Skeletal muscle tissue (tissue), 4 donors: ENCODE measurements around the gene CYTH4. TPM values are rescaled to one million over a fixed set of nuclear protein-coding genes. Genes with fewer than 3 reads are reported as not detected.

Source experiments
- H3K27ac ChIP-seq: one replicate; pipeline ENCODE4 v1.7.0; 2013; ENCODE audit warnings: mild to moderate bottlenecking, low read depth, low read length, inconsistent platforms
- H3K27me3 ChIP-seq, 3 donors: one replicate each; pipeline ENCODE4 v1.7.0; 2013; ENCODE audit warnings: low read length in 3 of 3; ENCODE audit not compliant: control insufficient read depth in 3 of 3, insufficient read depth in 3 of 3
- H3K36me3 ChIP-seq, 3 donors: one replicate each; pipeline ENCODE4 v1.7.0; 2013; ENCODE audit warnings: low read length in 3 of 3; ENCODE audit not compliant: control insufficient read depth in 3 of 3, insufficient read depth in 3 of 3
- H3K4me1 ChIP-seq, 3 donors: one replicate each; pipeline ENCODE4 v1.7.0; 2013; ENCODE audit warnings: low read length in 3 of 3, mild to moderate bottlenecking in 3 of 3; ENCODE audit not compliant: control insufficient read depth in 3 of 3, insufficient read depth in 3 of 3
- H3K4me3 ChIP-seq, 3 donors: one replicate each; pipeline ENCODE4 v1.7.0; 2013; ENCODE audit warnings: low read length in 3 of 3
- H3K9ac ChIP-seq, 3 donors: one replicate each; pipeline ENCODE4 v1.7.0; 2013; ENCODE audit warnings: low read length in 3 of 3, mild to moderate bottlenecking in 3 of 3, moderate library complexity in 2 of 3, low read depth in 1 of 3
- H3K9me3 ChIP-seq, 3 donors: one replicate each; pipeline ENCODE4 v1.7.0; 2013; ENCODE audit warnings: low read length in 3 of 3; ENCODE audit not compliant: control insufficient read depth in 3 of 3
- total RNA-seq: library from RNA; depleted of rRNA; stranded (reverse); fragments of >200 nt; gene quantifications from one replicate; pipeline ENCODE4 v1.2.3, GENCODE V29; 2014
- donor health status: Osteomylitis.

CYTH4 gene
- total RNA-seq, 1 donor from 2014 or later: 12.0 TPM

- H3K36me3 ChIP-seq: peaks cover 0 to 2% (median 0%) of the 10 kb centered on the region in 3 donors
- no peak overlapping the region for H3K4me3 ChIP-seq
- H3K27me3 ChIP-seq: peaks cover 4 to 34% (median 21%) of the 10 kb centered on the region in 3 donors
- no peak overlapping the region for H3K9ac ChIP-seq
- H3K4me1 ChIP-seq: peaks cover 0 to 9% (median 0%) of the 10 kb centered on the region in 3 donors
- H3K27ac ChIP-seq: no peak overlapping the region
- H3K9me3 ChIP-seq: no peaks in the 10 kb centered on the region
Observed at GRCh38 chr22:37298748-37299495, 16.6 kb downstream of the CYTH4 start.

- no peak overlapping the region for H3K9ac ChIP-seq
- no peak overlapping the region for H3K4me3 ChIP-seq
- H3K27ac ChIP-seq: no peak overlapping the region
- peaks cover 0 to 9% (median 0%) of the 10 kb centered on the region in 3 donors for H3K4me1 ChIP-seq
- peaks cover 0 to 2% (median 0%) of the 10 kb centered on the region in 3 donors for H3K36me3 ChIP-seq
- peaks cover 4 to 25% (median 12%) of the 10 kb centered on the region in 3 donors for H3K27me3 ChIP-seq
- H3K9me3 ChIP-seq: no peaks in the 10 kb centered on the region
Observed at GRCh38 chr22:37299969-37300509, 17.7 kb downstream of the CYTH4 start.

GRCh38 chr22:37300551-37301017 is 18.3 kb downstream of the CYTH4 start:
- Histone ChIP-seq H3K9me3 (no peaks in the 10 kb centered on the region), H3K27ac (no peak overlapping the region), H3K4me1 (peaks cover 0 to 9% (median 0%) of the 10 kb centered on the region in 3 donors), H3K4me3 (no peak overlapping the region), H3K9ac (no peak overlapping the region), H3K36me3 (peaks cover 0 to 2% (median 0%) of the 10 kb centered on the region in 3 donors), H3K27me3 (peaks cover 4 to 21% (median 12%) of the 10 kb centered on the region in 3 donors)

GRCh38 chr22:37301144-37301830 is 19.0 kb downstream of the CYTH4 start:
- peaks cover 0 to 2% (median 0%) of the 10 kb centered on the region in 3 donors for H3K36me3 ChIP-seq
- H3K9ac ChIP-seq: no peak overlapping the region
- H3K27ac ChIP-seq: no peak overlapping the region
- no peaks in the 10 kb centered on the region for H3K9me3 ChIP-seq
- no peak overlapping the region for H3K4me3 ChIP-seq
- H3K27me3 ChIP-seq: peaks cover 4 to 19% (median 8%) of the 10 kb centered on the region in 3 donors
- peaks cover 0 to 9% (median 0%) of the 10 kb centered on the region in 3 donors for H3K4me1 ChIP-seq

- Histone ChIP-seq H3K27me3 (peaks cover 4 to 14% (median 8%) of the 10 kb centered on the region in 3 donors), H3K27ac (no peak overlapping the region), H3K9ac (no peak overlapping the region), H3K4me1 (peaks cover 8 to 22% (median 11%) of the 10 kb centered on the region in 3 donors), H3K9me3 (no peaks in the 10 kb centered on the region), H3K4me3 (no peak overlapping the region), H3K36me3 (peaks cover 0 to 2% (median 0%) of the 10 kb centered on the region in 3 donors)
Observed at GRCh38 chr22:37302674-37303555, 20.6 kb downstream of the CYTH4 start.

GRCh38 chr22:37303821-37304274 is 21.5 kb downstream of the CYTH4 start:
- Histone ChIP-seq H3K4me1 (peaks cover 10 to 30% (median 18%) of the 10 kb centered on the region in 3 donors), H3K36me3 (peaks cover 0 to 2% (median 0%) of the 10 kb centered on the region in 3 donors), H3K9me3 (no peaks in the 10 kb centered on the region), H3K27me3 (peaks cover 4 to 14% (median 8%) of the 10 kb centered on the region in 3 donors), H3K9ac (no peak overlapping the region), H3K4me3 (no peak overlapping the region), H3K27ac (no peak overlapping the region)

DNA sequence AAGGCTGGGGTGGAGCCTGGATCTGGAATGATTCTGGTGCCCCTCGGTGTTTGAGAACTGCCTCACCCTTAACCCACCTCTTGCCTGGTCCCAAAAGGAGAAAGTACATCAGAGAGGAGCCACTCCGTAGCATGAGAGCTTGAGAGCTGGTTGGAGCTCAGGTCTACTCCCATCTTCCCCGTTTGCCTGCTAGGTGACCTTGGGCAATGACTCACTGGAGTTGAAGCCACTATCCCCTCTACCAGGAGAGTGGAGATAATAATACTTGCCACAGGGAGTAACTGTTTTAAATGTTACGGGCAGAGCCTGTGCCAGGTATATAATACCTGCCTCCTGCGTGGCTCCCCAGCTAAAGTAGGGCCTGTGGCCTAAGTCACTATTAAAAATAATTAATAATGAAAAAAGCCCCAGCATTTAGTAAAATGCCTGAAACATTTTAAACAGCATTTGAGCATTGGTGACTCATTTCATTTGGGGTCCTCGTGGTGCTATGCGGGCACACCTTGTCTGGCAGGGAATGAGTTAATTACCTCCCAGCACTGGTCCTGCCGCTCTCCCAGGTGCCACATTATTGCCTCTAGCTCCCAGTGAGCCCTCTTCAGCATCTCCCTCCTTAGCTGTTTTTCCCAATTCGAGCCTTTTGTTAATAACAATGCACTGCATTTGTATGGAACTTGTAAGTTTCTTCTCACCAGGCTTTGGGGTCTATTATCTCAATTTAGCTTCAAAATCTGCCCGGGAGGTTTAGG is 22.5 kb downstream of the CYTH4 start:
- Histone ChIP-seq H3K4me3 (no peak overlapping the region), H3K9me3 (no peaks in the 10 kb centered on the region), H3K27me3 (peaks cover 4 to 14% (median 8%) of the 10 kb centered on the region in 3 donors), H3K27ac (no peak overlapping the region), H3K9ac (no peak overlapping the region), H3K36me3 (peaks cover 0 to 2% (median 0%) of the 10 kb centered on the region in 3 donors), H3K4me1 (peaks cover 10 to 38% (median 23%) of the 10 kb centered on the region in 3 donors)

DNA sequence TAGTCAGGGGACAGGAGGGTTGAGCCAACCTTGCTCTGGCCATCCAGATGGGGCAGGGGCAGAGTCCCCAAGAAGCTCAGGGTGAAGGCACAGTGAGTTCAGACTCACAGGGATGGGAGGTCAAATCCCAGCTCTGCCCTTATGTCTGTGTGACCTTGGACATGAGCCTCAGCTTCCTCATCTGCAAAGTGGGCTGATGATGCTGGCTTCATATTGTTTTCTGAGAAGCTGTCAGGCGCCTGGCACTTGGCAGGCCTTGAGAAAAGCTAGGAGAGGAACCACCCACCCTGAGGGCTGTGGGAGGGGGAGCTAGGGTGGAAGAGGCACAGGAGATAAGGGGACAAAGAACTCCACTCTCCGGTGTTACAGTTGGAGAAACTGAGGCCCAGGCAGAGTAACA is 23.6 kb downstream of the CYTH4 start:
- Histone ChIP-seq H3K9me3 (no peaks in the 10 kb centered on the region), H3K4me3 (no peak overlapping the region), H3K27ac (no peak overlapping the region), H3K9ac (no peak overlapping the region), H3K27me3 (peaks cover 4 to 16% (median 9%) of the 10 kb centered on the region in 3 donors), H3K36me3 (peaks cover 0 to 2% (median 0%) of the 10 kb centered on the region in 3 donors), H3K4me1 (peaks cover 12 to 37% (median 23%) of the 10 kb centered on the region in 3 donors)

GRCh38 chr22:37306494-37306829 is 24.2 kb downstream of the CYTH4 start:
- H3K36me3 ChIP-seq: peaks cover 0 to 2% (median 0%) of the 10 kb centered on the region in 3 donors
- peaks cover 2 to 15% (median 11%) of the 10 kb centered on the region in 3 donors for H3K27me3 ChIP-seq
- no peaks in the 10 kb centered on the region for H3K9me3 ChIP-seq
- peaks cover 12 to 35% (median 23%) of the 10 kb centered on the region in 3 donors for H3K4me1 ChIP-seq
- H3K9ac ChIP-seq: no peak overlapping the region
- peak overlapping the region; percentile 47 for H3K27ac ChIP-seq
- H3K4me3 ChIP-seq: no peak overlapping the region
